Upper lobe of left lung (tissue), 6 donors: ENCODE data around the gene TSHZ2. TPM values are rescaled to one million over a fixed set of nuclear protein-coding genes. Genes with fewer than 3 reads are reported as not detected.

Source experiments
- ATAC-seq, 2 donors: fragments of 200-7000 bp; cut with Tn5 transposase; one replicate each; pipeline ENCODE4 v1.9.1; 2022; ENCODE audit warnings: mild to moderate bottlenecking in 2 of 2, moderate library complexity in 2 of 2; ENCODE audit not compliant: low FRiP score in 2 of 2
- DNase-seq, 2 donors: peaks; one replicate each; pipeline ENCODE4 v3.0.0-alpha.2; 2019 to 2020
- H3K27ac ChIP-seq, 4 donors: fragments of 200-600 bp; sonication (generic); one replicate each; pipeline ENCODE4 v1.5.1; 2016 to 2019
- H3K27me3 ChIP-seq, 4 donors: fragments of 200-600 bp; sonication (generic); one replicate each; pipeline ENCODE4 v1.5.1; 2017 to 2019
- H3K36me3 ChIP-seq, 4 donors: fragments of 200-600 bp; sonication (generic); one replicate each; pipeline ENCODE4 v1.5.1; 2016 to 2019
- H3K4me1 ChIP-seq, 4 donors: fragments of 200-600 bp; sonication (generic); one replicate each; pipeline ENCODE4 v1.5.1; 2018 to 2019
- H3K4me3 ChIP-seq, 4 donors: fragments of 200-600 bp; sonication (generic); one replicate each; pipeline ENCODE4 v1.5.1; 2017 to 2019; ENCODE audit warnings: mild to moderate bottlenecking in 2 of 4, moderate library complexity in 1 of 4
- H3K9me3 ChIP-seq, 4 donors: fragments of 200-600 bp; sonication (generic); one replicate each; pipeline ENCODE4 v1.5.1; 2018 to 2019
- CTCF ChIP-seq, 6 experiments: fragments of 450-650 bp in 4 of 6; fragments of 200-600 bp in 2 of 6; sonication (generic) in 2 of 6; IDR thresholded peaks; one replicate each; pipeline ENCODE4 v1.5.1; 2016 to 2019; ENCODE audit warnings: antibody characterized with exemption in 6 of 6
- EP300 ChIP-seq, 4 donors: sonication (generic); formaldehyde crosslinking; IDR thresholded peaks; one replicate each; pipeline ENCODE4 v1.5.1; 2017; ENCODE audit warnings: antibody characterized with exemption in 4 of 4, control low read depth in 2 of 4
- POLR2A ChIP-seq, 4 donors: fragments of 450-650 bp; IDR thresholded peaks; one replicate each; pipeline ENCODE4 v1.5.1; 2016 to 2017; ENCODE audit warnings: antibody characterized with exemption in 4 of 4, mild to moderate bottlenecking in 2 of 4
- POLR2AphosphoS5 ChIP-seq, 2 donors: sonication (generic); formaldehyde crosslinking; IDR thresholded peaks; one replicate each; pipeline ENCODE4 v1.5.1; 2017; ENCODE audit warnings: antibody characterized with exemption in 2 of 2
- WGBS, 2 donors: methylation state at CpG; one replicate each; pipeline ENCODE4 v1.1.5; 2017 to 2018; 5-methylcytosine and 5-hydroxymethylcytosine counted together
- total RNA-seq, 6 donors: library from RNA; depleted of rRNA in 4 of 6; stranded (reverse); fragments of >200 nt in 4 of 6; gene quantifications; one replicate each; pipeline versions ENCODE4 v1.1.0 to v1.2.1, GENCODE V29; 2016 to 2021
- donor health status: DM: no; HTN: no; CAD: no; lungs with moderate emphysema.
- donor health status: DM: no; HTN: yes; CAD: no; lungs with severe emphysema.

Gene TSHZ2
- total RNA-seq, 6 donors from 2014 or later: 1.8 to 10.0 (median 3.2) TPM

GRCh38 chr20:53263554-53264438 is 291.6 kb downstream of the TSHZ2 start:
- H3K27me3 ChIP-seq: no peaks in the 10 kb centered on the region
- ATAC-seq: no peak
- no peak overlapping the region for H3K4me3 ChIP-seq
- TF ChIP-seq EP300 (IDR thresholded peaks at IDR 0.05) (no peak), POLR2AphosphoS5 (IDR thresholded peaks at IDR 0.05) (no peak), CTCF (IDR thresholded peaks at IDR 0.05) (no peak), POLR2A (IDR thresholded peaks at IDR 0.05) (no peak)
- no peaks in the 10 kb centered on the region for H3K9me3 ChIP-seq
- no peak overlapping the region for H3K27ac ChIP-seq
- no peaks in the 10 kb centered on the region for H3K36me3 ChIP-seq
- DNase-seq: no peak
- whole genome bisulfite sequencing, 2 donors: 76 to 78% methylated on average over 8 of the region's 8 CpGs
- no peaks in the 10 kb centered on the region for H3K4me1 ChIP-seq

GRCh38 chr20:53264604-53265003 is 292.4 kb downstream of the TSHZ2 start:
- TF ChIP-seq POLR2AphosphoS5 (IDR thresholded peaks at IDR 0.05): no peak
- TF ChIP-seq CTCF (IDR thresholded peaks at IDR 0.05): no peak
- TF ChIP-seq EP300 (IDR thresholded peaks at IDR 0.05): no peak
- TF ChIP-seq POLR2A (IDR thresholded peaks at IDR 0.05): no peak
- ATAC-seq: no peak
- DNase-seq: no peak
- WGBS, 2 donors: 90 to 94% methylated on average over 3 of the region's 3 CpGs
- no peak overlapping the region for H3K27ac ChIP-seq
- no peaks in the 10 kb centered on the region for H3K36me3 ChIP-seq
- H3K4me1 ChIP-seq: no peaks in the 10 kb centered on the region
- H3K4me3 ChIP-seq: no peak overlapping the region
- H3K9me3 ChIP-seq: no peaks in the 10 kb centered on the region
- no peaks in the 10 kb centered on the region for H3K27me3 ChIP-seq

DNA sequence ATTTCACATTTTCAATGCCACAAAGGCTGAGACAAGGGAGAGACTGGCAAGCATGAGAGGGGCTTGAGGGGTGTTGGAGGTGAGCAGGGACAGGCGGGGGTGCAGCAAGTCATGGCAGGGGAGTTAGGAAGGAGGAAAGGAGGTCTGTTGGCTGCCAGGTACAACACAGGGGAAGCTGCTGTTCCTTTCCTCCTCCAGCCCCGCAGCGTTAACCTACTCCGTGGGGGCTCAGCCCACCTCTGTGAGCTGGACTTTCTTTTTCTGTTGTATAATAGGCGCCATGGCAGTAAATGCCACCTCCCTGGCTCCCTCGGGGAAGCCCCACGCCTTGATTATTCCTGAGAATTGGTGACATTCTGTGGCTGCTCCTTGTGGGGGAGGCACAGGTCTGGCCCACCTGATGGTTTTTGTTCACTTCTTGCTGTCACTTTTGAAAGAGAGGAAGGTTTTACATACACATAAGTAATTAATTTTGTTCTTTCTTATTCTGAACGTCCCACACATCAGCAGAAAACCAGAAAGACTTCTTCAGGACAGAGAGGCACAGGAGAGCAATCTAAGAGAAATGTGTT is 293.2 kb downstream of the TSHZ2 start:
- Histone ChIP-seq H3K9me3 (no peaks in the 10 kb centered on the region), H3K4me1 (no peaks in the 10 kb centered on the region), H3K4me3 (no peak overlapping the region), H3K27me3 (no peaks in the 10 kb centered on the region), H3K27ac (no peak overlapping the region), H3K36me3 (no peaks in the 10 kb centered on the region)
- TF ChIP-seq POLR2AphosphoS5 (IDR thresholded peaks at IDR 0.05): no peak
- no peak for TF ChIP-seq CTCF (IDR thresholded peaks at IDR 0.05)
- no peak for TF ChIP-seq EP300 (IDR thresholded peaks at IDR 0.05)
- no peak for TF ChIP-seq POLR2A (IDR thresholded peaks at IDR 0.05)
- ATAC-seq: no peak
- 74 to 85% methylated on average over 8 of the region's 8 CpGs for WGBS, 2 donors
- DNase-seq: no peak

GRCh38 chr20:53269380-53269779 is 297.2 kb downstream of the TSHZ2 start:
- 78 to 82% methylated on average over 2 of the region's 2 CpGs for WGBS, 2 donors

More at GRCh38 chr20:53269380-53269779, 297.2 kb downstream of the TSHZ2 start:
- TF ChIP-seq CTCF (IDR thresholded peaks at IDR 0.05) (no peak), POLR2A (IDR thresholded peaks at IDR 0.05) (no peak), POLR2AphosphoS5 (IDR thresholded peaks at IDR 0.05) (no peak), EP300 (IDR thresholded peaks at IDR 0.05) (no peak)
- Histone ChIP-seq H3K4me1 (no peaks in the 10 kb centered on the region), H3K9me3 (no peaks in the 10 kb centered on the region), H3K27me3 (no peaks in the 10 kb centered on the region), H3K36me3 (no peaks in the 10 kb centered on the region), H3K27ac (no peak overlapping the region), H3K4me3 (no peak overlapping the region)
- no peak for DNase-seq
- no peak for ATAC-seq
